ENCODE measurements around the gene CLDN5.

CLDN5 gene

DNA sequence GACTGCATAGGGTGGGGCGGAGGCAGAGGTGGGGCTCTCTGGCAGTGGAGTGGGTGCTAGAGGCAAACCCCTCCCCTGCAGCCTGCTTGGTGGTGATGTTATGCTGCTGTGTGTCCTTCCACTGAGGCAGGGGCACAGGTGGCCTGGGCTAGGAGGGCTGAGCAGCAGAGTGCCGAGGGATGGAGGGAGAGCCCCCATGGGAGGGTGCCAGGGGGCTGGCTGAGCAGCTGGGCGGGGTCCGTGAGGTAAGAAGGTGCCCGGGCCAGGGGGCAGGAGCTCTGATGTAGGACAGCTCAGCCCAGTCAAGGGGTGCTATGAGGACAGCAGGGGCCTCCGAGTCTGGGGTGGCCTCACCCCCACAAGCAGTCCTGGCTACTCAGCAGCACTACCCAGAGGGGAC lies 4.2 kb downstream of the CLDN5 start:
- Histone ChIP-seq H3K9me3 (ENCODE audit: insufficient read depth, low read length, severe bottlenecking) (no peaks in the 10 kb centered on the region), H3K9ac (ENCODE audit: low read depth, low read length) (no peak overlapping the region), H4K20me1 (ENCODE audit: insufficient read depth, low read length) (peaks cover 9% of the 10 kb centered on the region)

DNA sequence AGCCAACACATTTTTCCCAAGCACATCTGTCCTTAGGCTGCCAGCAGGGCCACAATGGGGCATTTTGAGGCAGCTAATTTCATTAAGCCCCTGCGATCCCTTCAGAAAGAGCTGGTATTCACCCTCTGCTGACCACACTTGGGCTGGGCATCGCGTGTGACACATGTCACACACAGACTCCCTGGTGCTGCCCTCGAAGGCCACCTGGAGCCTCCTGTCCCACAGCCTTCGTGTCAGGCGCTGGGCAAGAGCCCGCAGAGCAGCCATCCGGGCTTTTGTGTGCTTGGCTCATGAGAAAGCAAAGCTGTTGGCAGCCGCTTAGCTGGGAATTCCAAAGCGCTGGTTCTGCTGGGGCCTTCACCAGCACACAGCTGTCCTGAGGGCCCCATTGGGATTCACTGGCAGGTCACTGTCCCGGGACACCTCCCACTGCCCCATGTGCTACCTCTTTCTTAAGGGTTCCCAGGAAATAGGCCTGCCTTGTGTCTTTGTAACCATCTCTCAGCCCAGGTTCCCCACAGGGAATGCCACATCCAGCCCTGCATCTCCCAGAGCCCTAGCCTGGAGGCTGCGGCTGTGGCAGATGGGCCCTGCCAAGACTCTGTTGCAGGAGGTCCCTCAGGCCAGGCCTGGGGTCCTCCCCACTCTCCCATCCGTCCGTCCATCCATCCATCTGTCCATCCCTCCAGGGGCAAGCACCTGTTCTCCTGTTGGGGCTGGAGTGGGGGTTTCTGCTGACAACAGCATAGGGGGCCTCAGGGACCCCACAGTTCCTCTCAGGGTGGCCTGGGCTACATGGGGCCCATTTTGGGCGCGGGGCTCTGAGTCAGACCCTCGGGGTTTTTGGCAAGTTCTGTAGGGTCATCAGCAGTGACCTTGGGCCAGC lies 4.9 kb downstream of the CLDN5 start:
- Histone ChIP-seq H3K27ac (ENCODE audit: low read length) (no peak overlapping the region), H2AFZ (ENCODE audit: low read depth, low read length) (no peak overlapping the region), H3K4me2 (ENCODE audit: insufficient read depth, low read length) (no peak overlapping the region), H3K79me2 (ENCODE audit: insufficient read depth, low read length) (no peaks in the 10 kb centered on the region), H3K4me1 (ENCODE audit: insufficient read depth, low read length) (no peaks in the 10 kb centered on the region), H3K36me3 (ENCODE audit: insufficient read depth, low read length) (peaks cover 90% of the 10 kb centered on the region), H3K9me3 (ENCODE audit: insufficient read depth, low read length, severe bottlenecking) (no peaks in the 10 kb centered on the region), H3K4me3 (ENCODE audit: low read depth in 1 of 2, low read length in 2 of 2) (no peak overlapping the region), H3K9ac (ENCODE audit: low read depth, low read length) (no peak overlapping the region), H3K27me3 (ENCODE audit: insufficient read depth, low read length, poor library complexity) (no peaks in the 10 kb centered on the region), H4K20me1 (ENCODE audit: insufficient read depth, low read length) (peaks cover 9% of the 10 kb centered on the region)
- TF ChIP-seq EZH2 (IDR thresholded peaks at IDR 0.05; ENCODE audit: borderline replicate concordance, low read depth, low read length, severe bottlenecking), result no peak
- TF ChIP-seq, protein P1, sequence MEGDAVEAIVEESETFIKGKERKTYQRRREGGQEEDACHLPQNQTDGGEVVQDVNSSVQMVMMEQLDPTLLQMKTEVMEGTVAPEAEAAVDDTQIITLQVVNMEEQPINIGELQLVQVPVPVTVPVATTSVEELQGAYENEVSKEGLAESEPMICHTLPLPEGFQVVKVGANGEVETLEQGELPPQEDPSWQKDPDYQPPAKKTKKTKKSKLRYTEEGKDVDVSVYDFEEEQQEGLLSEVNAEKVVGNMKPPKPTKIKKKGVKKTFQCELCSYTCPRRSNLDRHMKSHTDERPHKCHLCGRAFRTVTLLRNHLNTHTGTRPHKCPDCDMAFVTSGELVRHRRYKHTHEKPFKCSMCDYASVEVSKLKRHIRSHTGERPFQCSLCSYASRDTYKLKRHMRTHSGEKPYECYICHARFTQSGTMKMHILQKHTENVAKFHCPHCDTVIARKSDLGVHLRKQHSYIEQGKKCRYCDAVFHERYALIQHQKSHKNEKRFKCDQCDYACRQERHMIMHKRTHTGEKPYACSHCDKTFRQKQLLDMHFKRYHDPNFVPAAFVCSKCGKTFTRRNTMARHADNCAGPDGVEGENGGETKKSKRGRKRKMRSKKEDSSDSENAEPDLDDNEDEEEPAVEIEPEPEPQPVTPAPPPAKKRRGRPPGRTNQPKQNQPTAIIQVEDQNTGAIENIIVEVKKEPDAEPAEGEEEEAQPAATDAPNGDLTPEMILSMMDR (IDR thresholded peaks at IDR 0.05; ENCODE audit: borderline replicate concordance, extremely low read depth, low read length, poor library complexity, severe bottlenecking), result no peak
- ATAC-seq (ENCODE audit: insufficient read depth, low read depth) (no peak), DNase-seq (no peak)

More for the DNA sequence above, 4.2 kb downstream of the CLDN5 start:
- H3K4me3 ChIP-seq (ENCODE audit: low read depth in 1 of 2, low read length in 2 of 2), result no peak overlapping the region
- DNase-seq (no peak), ATAC-seq (ENCODE audit: insufficient read depth, low read depth) (no peak)
- no peak overlapping the region for H3K4me2 ChIP-seq (ENCODE audit: insufficient read depth, low read length)
- H3K79me2 ChIP-seq (ENCODE audit: insufficient read depth, low read length), result no peaks in the 10 kb centered on the region
- TF ChIP-seq EZH2 (IDR thresholded peaks at IDR 0.05; ENCODE audit: borderline replicate concordance, low read depth, low read length, severe bottlenecking), result no peak
- TF ChIP-seq, protein P1 (IDR thresholded peaks at IDR 0.05; ENCODE audit: borderline replicate concordance, extremely low read depth, low read length, poor library complexity, severe bottlenecking), result no peak
- no peaks in the 10 kb centered on the region for H3K4me1 ChIP-seq (ENCODE audit: insufficient read depth, low read length)
- no peaks in the 10 kb centered on the region for H3K27me3 ChIP-seq (ENCODE audit: insufficient read depth, low read length, poor library complexity)
- H3K27ac ChIP-seq (ENCODE audit: low read length), result no peak overlapping the region
- peaks cover 84% of the 10 kb centered on the region for H3K36me3 ChIP-seq (ENCODE audit: insufficient read depth, low read length)
- H2AFZ ChIP-seq (ENCODE audit: low read depth, low read length), result no peak overlapping the region

DNA sequence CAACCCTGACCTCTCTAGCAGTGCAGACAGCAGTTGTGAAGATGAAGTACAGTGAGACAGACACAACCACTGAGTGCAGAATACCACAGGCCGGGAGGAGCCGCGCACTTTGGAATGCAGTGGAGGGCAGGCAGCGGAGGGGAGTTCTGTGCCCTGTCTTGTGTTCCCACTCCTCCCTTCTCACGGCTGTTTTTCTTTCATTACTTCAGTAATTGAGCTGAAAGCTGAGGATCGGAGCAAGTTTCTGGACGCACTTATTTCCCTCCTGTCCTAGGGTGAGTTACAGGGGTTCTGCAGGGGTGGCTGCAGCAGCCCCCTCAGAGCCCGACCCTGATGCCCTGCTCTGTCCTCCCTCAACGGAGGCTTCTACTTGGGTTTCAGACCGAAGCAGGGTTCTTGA lies 5.6 kb downstream of the CLDN5 start:
- ATAC-seq (ENCODE audit: insufficient read depth, low read depth), result no peak
- Histone ChIP-seq H3K4me1 (ENCODE audit: insufficient read depth, low read length) (no peaks in the 10 kb centered on the region), H2AFZ (ENCODE audit: low read depth, low read length) (no peak overlapping the region), H3K27me3 (ENCODE audit: insufficient read depth, low read length, poor library complexity) (no peaks in the 10 kb centered on the region), H3K9ac (ENCODE audit: low read depth, low read length) (no peak overlapping the region), H3K36me3 (ENCODE audit: insufficient read depth, low read length) (peaks cover 92% of the 10 kb centered on the region), H3K9me3 (ENCODE audit: insufficient read depth, low read length, severe bottlenecking) (no peaks in the 10 kb centered on the region), H4K20me1 (ENCODE audit: insufficient read depth, low read length) (peaks cover 9% of the 10 kb centered on the region), H3K79me2 (ENCODE audit: insufficient read depth, low read length) (no peaks in the 10 kb centered on the region), H3K4me3 (ENCODE audit: low read depth in 1 of 2, low read length in 2 of 2) (no peak overlapping the region), H3K27ac (ENCODE audit: low read length) (no peak overlapping the region), H3K4me2 (ENCODE audit: insufficient read depth, low read length) (no peak overlapping the region)
- TF ChIP-seq EZH2 (IDR thresholded peaks at IDR 0.05; ENCODE audit: borderline replicate concordance, low read depth, low read length, severe bottlenecking), result no peak
- TF ChIP-seq, protein P1 (IDR thresholded peaks at IDR 0.05; ENCODE audit: borderline replicate concordance, extremely low read depth, low read length, poor library complexity, severe bottlenecking), result no peak
- no peak for DNase-seq

All from DND-41 (cell line).